HEK293T (cell line): ENCODE measurements around the gene COPS7A.

Experiments
- ARNT ChIP-seq: fragments of 450-650 bp; IDR thresholded peaks from 2 replicates; pipeline ENCODE4 v1.6.1; 2017; ENCODE audit warnings: mild to moderate bottlenecking
- BHLHE40 ChIP-seq: fragments of 450-650 bp; IDR thresholded peaks from 2 replicates; pipeline ENCODE4 v1.6.1; 2016; ENCODE audit warnings: mild to moderate bottlenecking, moderate library complexity, borderline replicate concordance
- ELF4 ChIP-seq: fragments of 450-650 bp; IDR thresholded peaks from 2 replicates; pipeline ENCODE4 v1.6.1; 2017; ENCODE audit warnings: antibody characterized with exemption
- FOXK2 ChIP-seq: fragments of 450-650 bp; IDR thresholded peaks from 2 replicates; pipeline ENCODE4 v1.6.1; 2016; ENCODE audit warnings: mild to moderate bottlenecking
- FOXM1 ChIP-seq: fragments of 450-650 bp; IDR thresholded peaks from 2 replicates; pipeline ENCODE4 v1.6.1; 2017; ENCODE audit warnings: mild to moderate bottlenecking, borderline replicate concordance
- HDGF ChIP-seq: fragments of 450-650 bp; IDR thresholded peaks from 2 replicates; pipeline ENCODE4 v1.6.1; 2017; ENCODE audit warnings: antibody characterized with exemption, borderline replicate concordance
- LEF1 ChIP-seq: fragments of 450-650 bp; IDR thresholded peaks from 2 replicates; pipeline ENCODE4 v1.6.1; 2017; ENCODE audit warnings: mild to moderate bottlenecking, borderline replicate concordance
- NFRKB ChIP-seq: fragments of 450-650 bp; IDR thresholded peaks from 2 replicates; pipeline ENCODE4 v1.6.1; 2016; ENCODE audit warnings: mild to moderate bottlenecking, moderate library complexity
- ZNF384 ChIP-seq: fragments of 450-650 bp; IDR thresholded peaks from 2 replicates; pipeline ENCODE4 v1.6.1; 2016
- TF ChIP-seq, protein P1 (sequence below): fragments of 450-650 bp; IDR thresholded peaks from 2 replicates; pipeline ENCODE4 v1.6.1; 2016

DNA sequence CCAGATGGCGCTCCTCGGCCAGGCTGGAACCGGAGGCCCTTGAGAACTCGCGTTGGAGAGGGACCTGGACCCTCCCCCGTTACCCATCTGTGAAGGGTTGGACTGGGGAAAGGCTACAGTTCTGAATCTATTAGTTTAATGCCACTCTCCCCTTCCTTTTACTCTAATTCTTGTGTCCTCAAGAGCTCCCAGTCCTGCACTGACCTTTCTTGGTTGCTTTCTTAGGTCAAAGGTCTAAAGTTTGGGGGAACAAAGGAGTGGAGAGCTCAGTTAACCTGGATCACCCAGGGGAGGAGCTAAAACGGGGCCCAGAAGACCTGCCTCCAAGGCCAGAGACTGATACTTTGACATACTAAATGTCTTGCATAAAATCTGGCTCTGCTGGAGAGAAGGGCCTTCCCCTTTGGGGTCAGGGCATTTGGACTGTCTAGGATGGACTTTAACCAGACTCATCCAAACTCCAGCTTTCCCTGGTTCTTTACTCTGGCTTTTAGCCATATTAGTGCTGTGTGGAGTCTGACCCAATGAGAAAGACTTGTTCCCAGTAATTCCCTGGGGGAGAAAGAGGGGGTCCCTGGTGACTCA is 30.0 kb downstream of the COPS7A start:
- TF ChIP-seq LEF1 (no peak), ZNF384 (no peak), BHLHE40 (no peak), HDGF (no peak), FOXK2 (no peak), NFRKB (no peak), ELF4 (no peak), ARNT (no peak), FOXM1 (no peak)
- TF ChIP-seq, protein P1, sequence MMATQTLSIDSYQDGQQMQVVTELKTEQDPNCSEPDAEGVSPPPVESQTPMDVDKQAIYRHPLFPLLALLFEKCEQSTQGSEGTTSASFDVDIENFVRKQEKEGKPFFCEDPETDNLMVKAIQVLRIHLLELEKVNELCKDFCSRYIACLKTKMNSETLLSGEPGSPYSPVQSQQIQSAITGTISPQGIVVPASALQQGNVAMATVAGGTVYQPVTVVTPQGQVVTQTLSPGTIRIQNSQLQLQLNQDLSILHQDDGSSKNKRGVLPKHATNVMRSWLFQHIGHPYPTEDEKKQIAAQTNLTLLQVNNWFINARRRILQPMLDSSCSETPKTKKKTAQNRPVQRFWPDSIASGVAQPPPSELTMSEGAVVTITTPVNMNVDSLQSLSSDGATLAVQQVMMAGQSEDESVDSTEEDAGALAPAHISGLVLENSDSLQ, result no peak
